ENCODE measurements around the gene SUSD5.
A peak's percentile ranks its signal among the peaks of the same experiment; 100 is the strongest.
"Not testable (repeated sequence)": the region's sequence is repeated elsewhere in the genome, so short reads cannot be mapped to it uniquely, and the experiment has no call there.

The SUSD5 gene

GRCh38 chr3:33115024-33115768 is 103.4 kb downstream of the SUSD5 start:
- H3K4me3 ChIP-seq (ENCODE audit: low read depth, low read length), result peak overlapping the region; percentile 57
- TF ChIP-seq, protein P1, sequence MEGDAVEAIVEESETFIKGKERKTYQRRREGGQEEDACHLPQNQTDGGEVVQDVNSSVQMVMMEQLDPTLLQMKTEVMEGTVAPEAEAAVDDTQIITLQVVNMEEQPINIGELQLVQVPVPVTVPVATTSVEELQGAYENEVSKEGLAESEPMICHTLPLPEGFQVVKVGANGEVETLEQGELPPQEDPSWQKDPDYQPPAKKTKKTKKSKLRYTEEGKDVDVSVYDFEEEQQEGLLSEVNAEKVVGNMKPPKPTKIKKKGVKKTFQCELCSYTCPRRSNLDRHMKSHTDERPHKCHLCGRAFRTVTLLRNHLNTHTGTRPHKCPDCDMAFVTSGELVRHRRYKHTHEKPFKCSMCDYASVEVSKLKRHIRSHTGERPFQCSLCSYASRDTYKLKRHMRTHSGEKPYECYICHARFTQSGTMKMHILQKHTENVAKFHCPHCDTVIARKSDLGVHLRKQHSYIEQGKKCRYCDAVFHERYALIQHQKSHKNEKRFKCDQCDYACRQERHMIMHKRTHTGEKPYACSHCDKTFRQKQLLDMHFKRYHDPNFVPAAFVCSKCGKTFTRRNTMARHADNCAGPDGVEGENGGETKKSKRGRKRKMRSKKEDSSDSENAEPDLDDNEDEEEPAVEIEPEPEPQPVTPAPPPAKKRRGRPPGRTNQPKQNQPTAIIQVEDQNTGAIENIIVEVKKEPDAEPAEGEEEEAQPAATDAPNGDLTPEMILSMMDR (IDR thresholded peaks at IDR 0.05; ENCODE audit: low read depth, low read length), result no peak
- in situ Hi-C loops (cut with HindIII; ENCODE audit: low sequenced_read_pairs), result no loop called here
- peak; percentile 89 for DNase-seq (ENCODE audit: low read depth, low spot score)

DNA sequence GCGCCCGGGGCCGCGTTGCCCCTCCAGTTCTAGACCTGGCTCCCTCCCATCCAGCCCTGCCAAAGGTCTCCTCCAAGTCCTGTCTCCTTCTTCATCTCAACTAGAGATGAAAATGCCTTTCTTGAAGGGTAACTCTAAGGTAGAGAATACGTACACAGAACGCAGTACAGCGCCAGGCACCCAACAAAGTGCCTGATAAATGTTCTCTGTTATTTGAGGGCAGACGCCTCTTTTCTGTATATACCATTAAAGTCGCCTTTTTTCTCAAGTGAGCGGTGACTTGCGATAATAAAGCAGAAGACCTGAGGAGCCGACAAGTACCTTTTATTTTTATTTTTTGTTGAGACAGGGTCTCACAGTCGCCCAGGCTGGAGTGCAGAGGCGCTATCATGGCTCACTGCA is 104.0 kb downstream of the SUSD5 start:
- in situ Hi-C loops (cut with HindIII; ENCODE audit: low sequenced_read_pairs), result no loop called here
- TF ChIP-seq, protein P1 (IDR thresholded peaks at IDR 0.05; ENCODE audit: low read depth, low read length), result no peak
- H3K4me3 ChIP-seq (ENCODE audit: low read depth, low read length), result peak overlapping the region; percentile 57
- DNase-seq (ENCODE audit: low read depth, low spot score), result no peak

DNA sequence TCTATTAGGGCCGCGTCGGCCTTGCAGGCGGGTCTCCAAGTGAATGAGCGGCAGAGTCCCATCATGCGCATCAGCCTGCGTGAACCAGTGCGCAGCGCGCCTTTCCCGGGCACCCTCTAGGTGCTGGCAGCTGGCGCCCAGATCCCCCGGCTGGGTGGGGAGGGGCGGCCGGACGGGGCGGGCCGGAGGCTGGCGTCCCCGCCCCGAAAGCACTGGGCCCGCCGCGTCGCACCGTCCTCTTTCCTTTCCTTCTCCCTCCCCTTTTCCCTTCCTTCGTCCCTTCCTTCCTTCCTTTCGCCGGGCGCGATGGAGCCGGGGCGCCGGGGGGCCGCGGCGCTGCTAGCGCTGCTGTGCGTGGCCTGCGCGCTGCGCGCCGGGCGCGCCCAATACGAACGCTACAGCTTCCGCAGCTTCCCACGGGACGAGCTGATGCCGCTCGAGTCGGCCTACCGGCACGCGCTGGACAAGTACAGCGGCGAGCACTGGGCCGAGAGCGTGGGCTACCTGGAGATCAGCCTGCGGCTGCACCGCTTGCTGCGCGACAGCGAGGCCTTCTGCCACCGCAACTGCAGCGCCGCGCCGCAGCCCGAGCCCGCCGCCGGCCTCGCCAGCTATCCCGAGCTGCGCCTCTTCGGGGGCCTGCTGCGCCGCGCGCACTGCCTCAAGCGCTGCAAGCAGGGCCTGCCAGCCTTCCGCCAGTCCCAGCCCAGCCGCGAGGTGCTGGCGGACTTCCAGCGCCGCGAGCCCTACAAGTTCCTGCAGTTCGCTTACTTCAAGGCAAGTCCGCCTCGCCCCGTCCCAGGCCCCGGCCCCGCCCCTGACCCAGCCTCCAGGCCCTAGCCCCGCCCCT is 104.6 kb downstream of the SUSD5 start, which contains the start of gene CRTAP:
Gene CRTAP (plus strand): TSS at position 243 of the 850 bp plus-strand sequence. CDS start 64 bp downstream, at position 307.
- peak; percentile 98 for DNase-seq (ENCODE audit: low read depth, low spot score)
- in situ Hi-C loops (cut with HindIII; ENCODE audit: low sequenced_read_pairs), result no loop called here
- TF ChIP-seq, protein P1 (IDR thresholded peaks at IDR 0.05; ENCODE audit: low read depth, low read length), result no peak
- H3K4me3 ChIP-seq (ENCODE audit: low read depth, low read length), result peak within 1 kb of the TSS; percentile 57

- in situ Hi-C loops (cut with HindIII; ENCODE audit: low sequenced_read_pairs), result no loop called here
Measured at GRCh38 chr3:33111581-33111980, 107.0 kb downstream of the SUSD5 start.

GRCh38 chr3:33106854-33107253 is 111.8 kb downstream of the SUSD5 start:
- H3K4me3 ChIP-seq (ENCODE audit: low read depth, low read length); DNase-seq (ENCODE audit: low read depth, low spot score); in situ Hi-C loops (cut with HindIII; ENCODE audit: low sequenced_read_pairs): not testable (repeated sequence)

More at GRCh38 chr3:33111581-33111980, 107.0 kb downstream of the SUSD5 start:
- no peak for DNase-seq (ENCODE audit: low read depth, low spot score)
- no peak overlapping the region for H3K4me3 ChIP-seq (ENCODE audit: low read depth, low read length)
- TF ChIP-seq, protein P1 (IDR thresholded peaks at IDR 0.05; ENCODE audit: low read depth, low read length), result no peak

- no peak for DNase-seq (ENCODE audit: low read depth, low spot score)
- TF ChIP-seq, protein P1 (IDR thresholded peaks at IDR 0.05; ENCODE audit: low read depth, low read length), result no peak
- no peak overlapping the region for H3K4me3 ChIP-seq (ENCODE audit: low read depth, low read length)
- in situ Hi-C loops (cut with HindIII; ENCODE audit: low sequenced_read_pairs), result no loop called here
Measured at GRCh38 chr3:33105341-33105948, 113.2 kb downstream of the SUSD5 start.
